HG03139 (cell line): Measurements from ENCODE around the gene RAB32.
A peak's percentile ranks its signal among the peaks of the same experiment; 100 is the strongest.
"Not testable (repeated sequence)": the region's sequence is repeated elsewhere in the genome, so short reads cannot be mapped to it uniquely, and the experiment has no call there.

Experiments
- ATAC-seq: cut with Tn5 transposase; IDR thresholded peaks from one replicate; pipeline ENCODE4 v1.9.1; 2021; ENCODE audit not compliant: unreplicated experiment

RAB32 gene

GRCh38 chr6:146543211-146543939 lies at the start of gene RAB32:
Gene RAB32 (plus strand): TSS chr6:146543833. CDS start chr6:146543872, 39 bp downstream.
- ATAC-seq = peak; percentile 74

DNA sequence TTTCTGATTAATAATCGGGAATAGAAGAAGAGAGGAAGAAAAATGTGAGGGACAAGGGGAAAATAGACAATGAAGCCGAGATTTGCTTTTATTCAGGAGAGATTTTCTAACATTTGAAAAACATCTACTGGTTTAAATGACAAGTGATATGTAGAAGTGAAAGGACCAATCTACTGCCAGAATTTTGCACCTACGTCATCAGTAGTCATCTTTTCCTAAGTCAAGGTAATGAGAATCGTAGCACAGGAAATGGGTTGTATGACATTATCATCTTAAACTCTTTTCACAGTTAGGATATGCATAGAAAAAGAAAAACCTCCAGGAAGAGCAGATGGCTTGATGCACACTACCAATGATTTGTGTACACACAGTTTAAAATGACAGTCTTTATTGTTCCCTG lies 45.3 kb upstream of the RAB32 start:
- no peak for ATAC-seq

GRCh38 chr6:146503096-146503495 lies 40.5 kb upstream of the RAB32 start:
- no peak for ATAC-seq

DNA sequence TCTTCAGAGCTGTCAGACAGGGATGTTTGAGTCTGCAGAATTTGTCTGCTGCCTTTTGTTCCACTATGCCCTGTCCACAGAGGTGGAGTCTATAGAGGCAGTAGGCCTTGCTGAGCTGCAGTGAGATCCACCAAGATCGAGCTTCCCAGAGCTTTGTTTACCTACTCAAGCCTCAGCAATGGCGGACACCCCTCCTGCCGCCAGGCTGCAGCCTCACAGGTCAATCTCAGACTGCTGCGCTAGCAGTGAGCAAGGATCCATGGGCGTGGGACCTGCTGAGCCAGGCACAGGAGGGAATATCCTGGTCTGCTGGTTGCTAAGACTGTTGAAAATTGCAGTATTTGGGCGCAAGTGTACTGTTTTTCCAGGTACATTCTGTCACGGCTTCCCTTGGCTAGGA lies 28.4 kb upstream of the RAB32 start:
- no peak for ATAC-seq

DNA sequence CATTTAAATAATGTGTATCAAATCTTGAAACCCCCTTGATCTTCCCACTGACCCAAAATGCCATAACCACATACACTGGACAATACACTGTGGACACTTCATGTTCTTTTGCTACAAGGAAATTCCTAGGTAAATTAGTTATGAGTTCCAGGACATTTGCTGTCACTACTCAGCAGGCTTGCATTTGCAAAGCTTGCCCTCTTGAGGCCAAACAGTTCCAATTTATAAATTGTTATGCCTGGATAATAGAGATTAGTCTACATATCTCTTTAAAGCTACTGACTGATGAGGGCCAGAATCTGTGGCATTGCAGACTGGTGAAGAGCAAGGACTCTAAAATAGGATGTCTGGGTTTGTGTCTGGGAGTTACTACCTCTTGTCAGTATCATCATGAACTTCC lies 17.4 kb upstream of the RAB32 start:
- ATAC-seq = no peak

GRCh38 chr6:146532702-146533101 lies 10.9 kb upstream of the RAB32 start:
- no peak for ATAC-seq

GRCh38 chr6:146542881-146543210 lies 787 bp upstream of the RAB32 start:
- no peak for ATAC-seq

DNA sequence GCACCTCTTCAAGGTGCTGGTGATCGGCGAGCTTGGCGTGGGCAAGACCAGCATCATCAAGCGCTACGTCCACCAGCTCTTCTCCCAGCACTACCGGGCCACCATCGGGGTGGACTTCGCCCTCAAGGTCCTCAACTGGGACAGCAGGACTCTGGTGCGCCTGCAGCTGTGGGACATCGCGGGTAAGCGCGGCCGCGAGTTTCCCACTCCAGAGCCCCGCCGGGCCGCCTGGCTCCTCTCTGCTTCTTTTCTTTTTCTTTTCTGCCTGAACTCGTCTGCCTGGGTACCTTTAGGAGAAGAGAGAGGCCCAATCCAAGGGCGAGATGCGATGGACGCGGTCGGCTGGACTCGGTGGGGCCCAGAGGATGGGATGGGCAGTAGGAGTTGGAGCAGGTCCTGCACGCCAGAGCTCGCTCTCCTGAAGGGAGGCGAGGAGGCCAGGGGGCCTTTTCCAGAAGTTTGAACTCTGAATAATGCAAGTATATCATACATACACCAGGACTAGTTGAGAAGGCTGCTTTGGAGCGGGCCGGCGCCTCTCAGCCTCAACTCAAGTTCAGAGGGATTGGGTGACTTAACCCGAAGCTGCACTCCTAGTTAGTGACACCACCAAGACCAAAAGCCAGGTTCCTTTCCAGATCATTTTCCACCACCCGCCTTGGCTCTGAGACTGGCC lies 445 bp downstream of the RAB32 start:
- ATAC-seq = peak; percentile 17

- no peak for ATAC-seq
Observed at GRCh38 chr6:146544616-146545182, 1.1 kb downstream of the RAB32 start.

DNA sequence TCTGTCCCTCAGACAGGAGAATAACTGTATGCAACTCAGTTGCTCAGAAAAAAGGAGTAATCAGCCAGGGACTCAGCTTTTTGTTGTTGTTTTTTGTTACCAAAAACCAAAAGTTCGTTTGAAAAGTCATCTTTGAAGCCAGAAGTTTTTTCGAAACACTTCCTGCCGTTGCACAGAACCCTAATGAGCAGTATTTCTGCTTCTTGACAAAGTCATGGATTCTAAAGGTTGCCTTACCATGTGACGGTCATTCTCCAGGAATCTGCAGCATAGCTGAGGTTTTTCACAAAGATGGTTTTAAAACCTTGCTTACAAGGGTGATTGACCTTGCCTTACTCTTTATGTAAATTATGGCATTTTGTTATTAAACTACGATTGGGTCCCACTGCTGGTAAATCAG lies 1.9 kb downstream of the RAB32 start:
- ATAC-seq = no peak

DNA sequence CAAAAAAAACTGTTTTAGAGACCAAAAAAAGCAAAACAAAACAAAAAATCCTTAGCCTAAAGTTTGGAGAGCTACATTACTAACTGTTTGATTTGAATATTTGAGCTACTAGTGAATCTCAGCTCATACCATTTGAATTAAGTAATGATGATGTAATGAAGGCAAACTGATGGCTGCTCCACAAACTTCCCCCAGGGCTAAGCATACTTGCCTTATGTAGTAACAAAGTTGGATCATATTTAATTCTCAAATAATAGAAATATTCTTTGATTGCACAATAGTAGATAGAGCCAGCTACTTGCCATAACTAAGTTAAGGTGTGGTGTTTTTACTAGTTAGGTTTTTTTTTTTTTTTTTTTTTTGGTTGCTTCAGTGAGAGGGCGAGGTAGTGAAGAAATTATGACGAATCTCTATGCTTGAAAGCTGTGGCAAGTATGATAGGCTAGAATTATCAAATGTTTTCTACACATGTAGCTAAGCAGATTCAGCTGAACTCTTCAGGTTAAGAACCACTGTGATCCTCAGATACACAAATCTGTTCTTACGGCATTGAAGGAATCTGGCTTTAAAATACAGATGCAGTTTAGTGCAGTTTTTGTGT lies 2.9 kb downstream of the RAB32 start:
- ATAC-seq = no peak

DNA sequence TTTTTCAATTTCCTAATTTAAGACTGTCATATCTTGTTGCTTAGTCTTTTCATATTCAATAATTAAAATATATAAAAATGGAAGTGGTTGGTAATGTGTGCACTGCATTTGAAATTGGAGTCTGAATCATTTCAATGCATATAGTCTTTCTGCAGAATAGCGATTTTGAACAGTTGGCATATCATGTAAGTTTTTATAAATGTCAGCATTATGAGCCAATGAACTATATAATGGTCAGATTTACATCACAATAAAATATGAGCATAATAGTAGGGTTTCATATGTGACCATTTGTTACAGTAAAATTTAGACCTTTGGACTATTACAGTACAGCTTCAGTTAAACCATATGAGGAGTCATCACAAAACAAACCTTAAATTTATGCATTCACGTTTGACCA lies 4.3 kb downstream of the RAB32 start:
- ATAC-seq = no peak

DNA sequence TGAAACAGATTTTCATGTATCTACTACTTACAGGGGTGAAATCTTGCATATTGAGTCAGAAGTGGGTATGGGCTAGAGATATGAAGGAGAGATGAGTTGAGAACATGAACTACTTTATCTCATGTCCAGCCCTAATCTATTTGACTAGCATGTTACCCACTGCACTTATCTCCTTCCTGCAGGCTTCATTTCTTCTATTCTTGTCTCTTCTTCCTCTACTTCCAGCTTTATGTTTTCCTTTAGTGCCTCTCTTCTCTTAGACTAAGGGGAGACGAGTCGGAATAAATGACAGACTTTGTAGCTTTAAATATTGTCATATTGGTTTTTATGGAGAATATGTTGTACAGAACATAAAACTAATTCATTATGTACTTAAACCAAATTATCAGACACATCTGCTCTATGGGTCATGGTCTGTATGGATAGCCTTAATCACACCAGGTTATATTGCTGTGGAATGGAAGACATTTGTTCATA lies 5.3 kb downstream of the RAB32 start:
- ATAC-seq = no peak

GRCh38 chr6:146550911-146551310 lies 7.3 kb downstream of the RAB32 start:
- ATAC-seq = no peak

DNA sequence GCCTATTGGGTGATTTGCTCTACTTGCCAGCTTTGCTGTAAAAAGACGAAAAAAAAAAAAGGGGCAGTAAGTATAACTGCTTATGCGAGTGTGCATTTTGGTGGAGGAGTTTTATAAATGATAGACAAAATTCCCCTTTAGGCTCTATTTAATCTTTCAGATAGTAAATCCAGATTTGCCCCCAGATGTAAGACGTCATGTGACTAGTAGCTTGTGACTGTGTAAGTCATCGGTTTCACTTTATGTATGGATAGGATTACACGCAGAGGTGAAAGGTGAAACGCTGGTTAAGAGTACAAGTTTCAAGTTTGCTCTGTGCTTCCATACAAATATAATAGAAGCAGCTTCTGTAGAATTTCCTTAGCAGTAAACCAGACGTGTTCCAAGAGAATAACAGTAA lies 7.9 kb downstream of the RAB32 start:
- ATAC-seq = no peak

GRCh38 chr6:146553377-146554135 lies 9.9 kb downstream of the RAB32 start:
- no peak for ATAC-seq

DNA sequence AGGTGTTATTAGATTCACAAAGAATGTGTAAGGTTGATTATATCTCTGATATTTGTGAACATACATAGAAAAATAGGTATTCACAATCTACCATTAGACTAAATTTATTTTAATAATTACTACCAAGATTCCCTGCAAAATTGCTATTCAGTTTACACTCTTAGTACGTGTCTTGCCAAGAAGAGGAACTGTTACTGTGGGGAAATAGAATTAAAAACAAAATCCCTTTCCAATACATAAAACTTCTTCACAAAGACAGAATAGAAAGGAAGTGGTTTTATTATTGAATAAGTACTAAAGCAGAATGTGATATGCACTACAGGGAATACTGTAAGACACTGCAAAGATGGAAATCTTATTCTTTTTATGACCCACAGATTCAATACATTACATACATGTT lies 17.0 kb downstream of the RAB32 start:
- no peak for ATAC-seq

DNA sequence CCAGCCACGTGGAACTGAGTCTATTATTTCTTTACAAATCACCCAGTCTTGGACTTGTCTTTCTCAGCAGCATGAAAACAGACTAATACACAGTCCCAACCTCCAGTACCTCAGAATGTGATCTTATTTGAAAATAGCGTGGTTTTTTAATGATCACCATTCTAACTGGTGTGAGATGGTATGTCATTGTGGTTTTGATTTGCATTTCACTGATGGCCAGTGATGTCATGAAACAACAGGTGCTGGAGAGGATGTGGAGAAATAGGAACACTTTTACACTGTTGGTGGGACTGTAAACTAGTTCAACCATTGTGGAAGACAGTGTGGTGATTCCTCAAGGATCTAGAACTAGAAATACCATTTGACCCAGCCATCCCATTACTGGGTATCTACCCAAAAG lies 23.0 kb downstream of the RAB32 start:
- not testable (repeated sequence) for ATAC-seq

DNA sequence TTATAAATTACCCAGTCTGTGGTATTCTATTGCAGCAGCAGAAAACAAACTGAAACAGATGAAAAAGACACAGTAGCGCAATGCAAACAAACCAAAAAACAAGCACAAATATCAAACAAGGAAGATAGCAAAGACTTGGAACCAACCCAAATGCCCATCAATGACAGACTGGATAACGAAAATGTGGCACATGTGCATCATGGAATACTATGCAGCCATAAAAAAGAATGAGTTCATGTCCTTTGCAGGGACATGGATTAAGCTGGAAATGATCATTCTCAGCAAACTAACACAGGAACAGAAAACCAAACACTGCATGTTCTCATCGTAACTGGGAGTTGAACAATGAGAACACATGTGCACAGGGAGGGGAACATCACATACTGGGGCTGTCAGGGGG lies 25.0 kb downstream of the RAB32 start:
- ATAC-seq = not testable (repeated sequence)

- no peak for ATAC-seq
Observed at GRCh38 chr6:146574211-146574610, 30.6 kb downstream of the RAB32 start.

DNA sequence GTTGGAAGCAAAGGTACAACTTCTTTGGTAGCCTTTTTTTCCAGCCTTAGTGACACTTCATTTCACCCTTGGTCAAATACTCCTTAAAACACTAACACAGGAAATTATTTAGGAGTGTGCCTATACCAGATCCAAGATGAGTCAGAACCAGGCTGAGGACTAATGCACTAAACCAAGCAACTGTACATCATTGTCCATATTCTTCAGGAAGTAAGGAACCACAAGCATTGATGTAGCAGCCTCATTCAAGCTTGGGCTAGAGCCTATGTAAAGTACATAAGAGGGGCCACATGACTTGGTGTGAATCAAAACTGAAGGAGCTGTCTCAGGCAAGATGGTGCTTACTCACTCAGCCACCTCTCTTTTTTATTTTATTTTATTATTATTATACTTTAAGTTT lies 34.4 kb downstream of the RAB32 start:
- no peak for ATAC-seq
